Skin epidermis (tissue), 12 donors: Measurements from ENCODE around the gene ST6GALNAC6.
"Not testable (repeated sequence)": the region's sequence is repeated elsewhere in the genome, so short reads cannot be mapped to it uniquely, and the experiment has no call there.

Experiments used
- H3K27ac ChIP-seq, 21 experiments: fragments of 200-600 bp; sonication (generic) in 11 of 21; one replicate each; pipeline ENCODE4 v1.5.0; 2020; ENCODE audit warnings: mild to moderate bottlenecking in 3 of 21, inconsistent platforms in 2 of 21, moderate library complexity in 2 of 21
- H3K4me3 ChIP-seq, 7 experiments: fragments of 200-600 bp; sonication (generic) in 2 of 7; one replicate each; pipeline ENCODE4 v1.5.0; 2020; ENCODE audit warnings: inconsistent platforms in 2 of 7, mild to moderate bottlenecking in 2 of 7, moderate library complexity in 1 of 7

The ST6GALNAC6 gene

DNA sequence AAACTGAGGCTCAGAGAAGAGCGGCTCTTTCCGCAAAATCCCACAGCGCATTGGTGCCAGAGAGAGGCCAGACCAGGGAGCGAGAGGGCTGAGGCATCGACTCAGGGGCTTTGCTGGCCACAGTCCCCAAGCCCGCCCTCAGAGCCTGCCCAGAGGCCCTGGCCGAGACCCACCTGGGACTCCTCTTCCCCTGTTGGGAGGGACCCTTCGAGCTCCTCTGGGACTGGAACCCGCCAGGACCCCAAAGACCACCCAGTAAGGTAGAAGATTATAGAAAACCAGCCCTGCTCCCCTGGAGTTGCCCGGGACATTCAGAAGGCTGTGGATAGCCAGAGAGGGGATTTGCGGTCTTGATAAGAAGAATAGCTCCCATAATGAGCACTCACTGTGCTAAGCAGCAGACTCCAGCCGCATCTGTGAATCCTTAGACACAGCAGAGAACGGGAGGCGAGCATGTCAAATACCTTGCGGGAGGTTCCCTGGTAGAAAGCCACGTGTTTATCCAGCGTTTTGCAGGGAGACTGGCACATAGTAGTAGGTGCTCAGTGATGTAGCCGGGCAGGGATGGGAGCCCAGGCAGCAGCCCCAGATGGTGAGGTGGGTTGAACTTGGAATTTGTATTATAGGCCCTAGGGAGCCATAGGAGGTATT lies 21.3 kb downstream of the ST6GALNAC6 start:
- Histone ChIP-seq H3K27ac (peak overlapping the region in 17 of 21 experiments; percentile 41 to 90 (median 82)), H3K4me3 (peak overlapping the region; percentile 34 to 60 (median 42))

DNA sequence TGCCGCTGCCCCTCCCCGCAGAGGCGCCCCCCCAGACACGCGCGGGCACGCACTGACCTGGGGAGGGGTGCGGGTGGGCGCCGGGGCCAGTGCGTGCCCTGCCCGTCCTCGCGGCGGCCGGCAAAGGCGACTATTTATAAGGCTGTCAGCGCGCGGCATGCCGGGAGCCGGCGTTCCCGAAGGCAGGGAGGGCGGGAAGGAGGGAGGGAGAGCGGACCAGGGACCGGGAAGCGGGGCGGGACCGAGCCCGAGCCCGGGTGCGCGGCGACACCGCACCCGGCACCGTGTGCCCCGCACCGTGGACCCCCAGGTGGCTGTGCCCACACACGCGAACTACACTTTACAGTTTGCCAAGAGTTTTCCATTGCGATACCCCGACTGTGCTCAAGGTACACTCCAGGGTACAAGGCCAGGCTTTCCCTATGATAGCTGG lies 21.8 kb downstream of the ST6GALNAC6 start, which contains the start of gene AK1:
AK1 (minus strand) TSS at position 110 of the 433 bp plus-strand sequence. CDS start 3,058 bp downstream, outside the sequence.
- H3K4me3 ChIP-seq: peak within 1 kb of the TSS; percentile 34 to 60 (median 42)
- peak within 1 kb of the TSS in 20 of 21 experiments; percentile 41 to 90 (median 81) for H3K27ac ChIP-seq

DNA sequence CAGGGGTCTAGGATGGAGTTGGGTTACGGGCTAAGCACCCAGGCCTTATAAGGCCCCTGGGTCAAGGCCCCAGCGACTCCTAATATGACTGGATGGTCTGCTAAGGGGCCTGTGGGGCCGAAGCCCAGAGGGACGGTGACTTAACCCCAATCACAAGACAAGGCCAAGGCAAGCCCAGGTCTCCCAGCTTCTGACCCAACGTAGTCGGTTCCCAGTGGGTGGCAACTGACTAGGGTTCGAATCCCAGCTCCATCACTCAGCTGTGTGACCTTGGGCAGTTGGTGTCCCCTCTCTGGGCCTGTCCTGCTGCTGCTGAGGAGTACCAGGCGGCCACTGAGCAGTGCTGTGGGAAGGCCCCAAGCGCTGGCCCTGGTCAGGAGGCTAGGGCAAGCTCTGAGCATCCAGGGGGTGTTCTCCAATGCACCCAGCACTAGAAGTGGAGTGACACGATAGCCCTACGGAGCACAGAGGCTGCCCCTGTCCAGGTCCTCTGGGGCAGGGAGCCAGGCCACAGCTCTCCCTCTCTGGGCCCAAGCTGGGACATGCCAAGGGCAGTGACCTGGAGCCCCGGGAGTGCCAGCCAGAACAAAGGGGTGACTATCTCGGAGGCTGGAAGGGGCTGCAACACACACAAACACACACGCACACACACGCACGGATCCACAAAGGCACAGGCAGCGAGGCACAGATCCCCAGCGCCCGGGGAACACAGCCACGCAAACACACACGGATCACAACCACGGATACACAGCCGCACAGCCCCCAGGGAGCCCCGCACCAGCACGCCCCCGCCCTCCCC lies 22.4 kb downstream of the ST6GALNAC6 start:
- H3K4me3 ChIP-seq: peak overlapping the region; percentile 34 to 60 (median 42)
- peak overlapping the region in 20 of 21 experiments; percentile 41 to 90 (median 81) for H3K27ac ChIP-seq

DNA sequence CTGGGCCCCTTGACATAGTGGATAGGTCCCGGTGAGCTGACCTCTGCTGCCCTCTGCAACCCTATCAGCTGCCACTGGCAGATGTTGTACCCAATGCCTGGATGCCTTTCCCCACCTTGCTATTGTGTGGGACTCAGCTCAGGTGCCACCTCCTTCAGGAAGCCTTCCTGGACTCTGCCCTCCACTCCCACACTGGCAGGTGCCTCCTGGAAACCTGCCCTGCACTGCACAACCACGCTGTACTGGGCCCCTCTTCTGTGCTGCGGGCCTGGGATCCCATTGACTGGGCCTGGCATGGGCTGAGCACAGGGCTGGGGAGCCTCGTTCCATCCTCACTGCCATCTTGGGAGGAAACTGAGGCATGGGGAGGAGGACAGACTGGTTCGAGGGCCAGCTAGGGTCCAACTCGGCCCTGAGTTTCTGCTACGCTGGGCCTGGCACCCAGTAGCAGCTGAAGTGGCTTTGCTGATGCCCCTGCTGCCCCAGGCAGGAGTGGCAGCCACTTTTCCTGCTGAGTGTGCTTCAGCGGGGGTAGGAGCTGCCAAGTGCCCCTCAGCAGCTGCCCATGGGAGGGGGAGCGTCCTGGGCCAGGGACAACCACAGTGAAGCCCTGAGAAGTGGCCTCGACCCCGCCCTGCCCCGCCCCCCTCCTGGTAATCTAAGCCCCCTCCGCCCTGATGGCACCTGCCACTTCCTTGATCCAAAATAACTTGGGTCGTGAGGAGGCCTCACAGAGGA lies 23.2 kb downstream of the ST6GALNAC6 start:
- peak overlapping the region in 7 of 21 experiments; percentile 14 to 90 (median 80) for H3K27ac ChIP-seq
- peak overlapping the region in 1 of 7 experiments; percentile 42 for H3K4me3 ChIP-seq

DNA sequence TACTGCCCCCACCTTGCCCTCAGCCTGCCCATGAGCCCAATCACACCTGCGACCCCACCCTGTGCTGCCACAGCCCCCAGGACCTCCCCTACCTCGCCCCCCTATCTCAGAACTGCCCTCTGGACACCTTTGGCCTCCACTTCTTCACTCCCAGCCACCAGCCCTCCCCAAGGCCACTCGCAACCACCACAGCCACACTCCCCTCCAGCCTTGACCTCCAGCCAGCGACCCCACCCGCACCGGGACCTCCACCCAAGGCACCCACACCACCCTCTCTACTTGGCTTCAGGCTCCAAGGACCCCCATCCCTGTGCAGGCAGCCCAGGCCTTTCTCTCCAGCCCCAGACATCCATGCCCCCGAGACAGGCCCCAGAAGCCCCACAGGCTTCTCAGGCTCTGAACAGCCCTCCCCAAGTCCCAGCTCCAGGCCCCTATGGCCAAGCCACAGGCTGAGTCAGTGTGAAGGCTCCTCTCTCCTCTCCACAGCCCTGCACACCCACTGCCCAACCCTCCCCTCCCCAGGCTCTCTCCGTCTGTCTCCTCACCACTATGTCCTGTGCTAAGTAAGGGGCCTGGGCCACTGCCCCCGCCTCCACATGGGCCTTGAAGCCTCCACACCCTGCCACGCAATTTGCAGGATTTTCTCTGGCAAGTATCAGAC lies 24.0 kb downstream of the ST6GALNAC6 start:
- Histone ChIP-seq H3K27ac (peak overlapping the region in 11 of 21 experiments; percentile 14 to 90 (median 52)), H3K4me3 (no peak overlapping the region)

DNA sequence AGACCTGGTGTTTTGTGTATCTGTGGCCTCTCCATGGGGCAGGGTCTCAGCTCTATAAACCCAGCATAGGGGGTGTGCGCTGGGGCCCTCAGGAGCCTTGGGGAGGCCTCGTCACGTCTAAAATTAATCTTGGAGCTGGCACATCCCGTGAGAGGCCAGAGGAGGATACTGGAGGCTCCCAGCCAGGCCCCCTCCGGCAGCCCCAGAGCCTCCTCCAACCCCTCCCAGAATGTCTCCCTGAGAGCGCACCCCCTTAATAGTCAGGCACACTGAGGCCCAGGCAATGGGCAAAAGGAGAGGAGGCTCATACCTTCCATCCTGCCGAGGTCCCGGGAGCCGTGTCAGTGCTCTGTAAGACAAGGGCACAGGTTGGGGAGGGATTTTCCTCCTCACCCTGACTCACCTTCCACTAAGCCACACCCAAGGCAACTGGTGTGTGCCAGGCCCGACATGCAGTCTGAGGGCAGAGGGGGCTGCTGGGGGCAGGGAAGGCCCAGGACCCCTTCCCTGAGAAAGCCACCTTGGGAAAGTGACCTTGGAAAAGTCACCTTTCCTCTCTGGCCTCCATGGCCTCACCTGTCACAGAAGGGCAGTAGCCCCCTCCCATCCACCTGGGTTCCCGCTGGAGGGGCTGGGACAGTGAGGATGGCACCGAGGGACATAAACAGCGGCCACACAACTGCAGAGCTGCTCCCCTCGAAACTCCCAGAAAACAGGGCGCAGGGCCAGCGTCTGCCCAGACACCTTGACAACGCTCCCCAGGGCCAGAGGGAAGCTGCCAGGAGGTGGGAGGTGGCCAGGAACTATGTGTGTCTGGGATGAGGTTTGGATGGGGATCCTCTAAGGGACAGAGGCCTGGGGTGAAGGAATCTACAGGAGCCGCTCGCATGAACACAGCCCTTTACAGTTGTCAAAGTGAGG lies 24.8 kb downstream of the ST6GALNAC6 start:
- Histone ChIP-seq H3K27ac (peak overlapping the region in 9 of 21 experiments; percentile 41 to 82 (median 56)), H3K4me3 (no peak overlapping the region)

DNA sequence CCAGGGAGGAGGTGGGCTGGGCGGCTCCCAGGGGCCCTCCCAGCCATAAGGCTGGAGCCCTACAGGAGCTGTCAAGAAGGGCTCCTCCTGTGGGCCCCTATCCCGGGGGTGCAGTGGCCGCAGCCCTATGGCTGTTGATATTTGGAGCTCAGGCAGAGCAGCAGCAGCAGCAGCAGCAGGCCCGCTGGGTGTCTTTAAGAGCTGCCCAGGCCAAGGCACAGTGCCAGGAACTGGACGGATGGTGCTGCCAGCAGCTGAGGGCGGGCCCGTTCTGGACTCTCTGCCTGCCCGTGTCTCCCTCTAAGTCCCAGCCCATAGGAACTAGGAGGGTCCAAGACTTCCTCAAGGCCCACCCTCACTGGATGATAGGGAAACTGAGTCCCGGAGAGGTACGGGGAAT lies 25.5 kb downstream of the ST6GALNAC6 start:
- H3K27ac ChIP-seq: peak overlapping the region in 8 of 21 experiments; percentile 28 to 73 (median 52)
- no peak overlapping the region for H3K4me3 ChIP-seq

DNA sequence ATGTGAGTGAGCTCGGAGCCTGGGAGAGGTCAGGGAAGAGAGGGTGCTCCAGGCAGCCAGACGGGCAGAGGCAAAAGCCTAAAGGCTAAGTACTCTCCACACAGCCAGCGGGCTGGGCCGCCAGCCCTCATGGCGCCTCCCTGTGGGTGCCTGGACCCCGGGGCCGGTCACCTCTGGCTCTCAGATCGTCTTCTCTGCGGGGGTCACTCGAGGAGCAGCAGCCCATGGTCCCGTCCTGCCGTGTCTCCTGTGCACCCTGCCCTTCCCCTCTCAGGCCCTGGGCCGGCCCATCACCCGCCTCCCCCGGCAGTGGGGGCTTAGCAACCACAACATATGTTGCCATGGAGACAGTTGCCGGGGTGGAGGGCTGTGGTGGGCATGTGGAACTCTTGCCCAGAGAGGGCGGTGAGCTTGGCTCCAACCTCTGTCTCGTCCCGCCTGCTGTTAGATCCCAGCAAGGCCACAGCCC lies 26.1 kb downstream of the ST6GALNAC6 start:
- peak overlapping the region in 5 of 21 experiments; percentile 4 to 73 (median 46) for H3K27ac ChIP-seq

DNA sequence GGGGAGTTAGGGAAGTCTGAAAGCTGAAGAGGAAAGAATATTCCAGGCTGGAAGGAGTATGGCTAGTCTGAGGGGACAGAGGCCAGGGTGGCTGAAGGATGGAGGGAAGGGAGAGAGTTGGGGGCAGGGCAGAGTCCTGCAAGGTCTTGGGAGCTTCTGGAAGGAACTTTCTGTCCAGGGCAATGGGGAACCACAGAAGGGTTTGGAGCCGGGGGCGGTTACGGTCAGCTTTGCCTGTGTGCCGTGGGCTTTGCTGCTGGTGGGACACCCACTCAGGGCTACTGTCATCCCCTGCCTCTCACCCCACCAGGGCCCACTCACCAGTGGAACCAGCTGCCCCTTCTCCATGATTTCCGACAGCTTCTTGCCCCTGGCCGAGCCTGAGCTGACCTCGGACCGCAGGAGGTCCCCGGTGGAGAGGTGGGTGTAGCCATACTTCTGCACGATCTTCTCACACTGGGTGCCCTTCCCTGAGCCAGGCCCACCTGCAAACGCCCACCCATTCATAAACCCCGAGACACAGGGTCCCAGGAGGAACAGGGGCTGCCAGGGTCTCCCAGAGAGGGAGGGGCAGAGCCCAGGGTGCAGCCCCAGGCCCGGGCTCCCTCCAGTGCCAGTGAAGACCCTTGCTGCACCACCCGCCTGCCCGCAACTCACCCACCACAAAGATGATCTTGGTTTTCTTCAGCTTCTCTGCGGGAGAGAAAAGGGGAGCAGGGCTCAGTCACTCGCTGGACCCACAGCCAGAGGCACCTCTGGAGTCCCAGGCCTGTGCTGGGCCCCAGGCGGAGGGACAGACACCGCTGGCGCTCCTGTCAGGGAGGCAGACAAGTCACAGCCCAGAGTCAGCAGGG lies 26.8 kb downstream of the ST6GALNAC6 start:
- Histone ChIP-seq H3K27ac (peak overlapping the region in 1 of 21 experiments; percentile 4), H3K4me3 (no peak overlapping the region)

More for the DNA sequence above, 26.1 kb downstream of the ST6GALNAC6 start:
- no peak overlapping the region for H3K4me3 ChIP-seq

DNA sequence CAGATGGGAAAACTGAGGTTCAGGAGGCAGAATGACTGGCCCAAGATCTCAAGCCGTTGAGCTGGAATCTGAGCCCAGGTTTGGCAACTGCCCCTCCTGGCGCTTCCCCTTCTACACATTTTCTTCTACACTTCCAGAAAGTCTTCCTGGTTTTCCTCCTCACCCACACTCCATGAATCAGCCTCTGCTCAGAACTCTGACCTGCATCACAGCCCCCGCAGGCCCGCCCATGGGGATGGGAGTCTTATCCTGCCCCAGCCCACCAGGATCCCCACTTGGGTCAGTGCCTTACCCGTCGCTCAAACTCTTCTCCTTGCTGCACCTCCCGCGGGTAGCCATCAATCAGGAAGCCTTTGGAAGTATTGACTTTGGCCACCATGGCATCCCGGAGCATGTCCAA lies 27.9 kb downstream of the ST6GALNAC6 start:
- Histone ChIP-seq H3K27ac (no peak overlapping the region), H3K4me3 (no peak overlapping the region)

DNA sequence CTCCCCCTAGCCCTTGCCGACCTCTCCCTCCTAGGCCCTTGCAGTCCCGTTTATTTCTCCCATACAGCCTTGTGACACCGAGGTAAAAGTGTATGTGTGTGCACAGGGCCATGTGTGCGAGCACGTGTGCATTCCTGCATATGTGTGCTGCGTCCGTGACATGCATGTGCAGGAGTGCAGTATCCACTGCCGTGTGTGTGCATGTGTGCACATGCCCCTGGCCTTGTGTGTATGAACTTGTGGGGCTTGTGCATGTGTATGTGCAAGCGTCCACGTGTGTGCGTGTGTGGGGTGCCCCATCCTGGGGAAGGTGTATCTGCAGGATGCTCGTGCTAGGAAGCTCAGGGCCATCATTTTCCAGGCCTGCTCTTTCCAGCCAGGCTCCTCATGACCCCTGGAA lies 28.5 kb downstream of the ST6GALNAC6 start:
- H3K27ac ChIP-seq: no peak overlapping the region
- no peak overlapping the region for H3K4me3 ChIP-seq

DNA sequence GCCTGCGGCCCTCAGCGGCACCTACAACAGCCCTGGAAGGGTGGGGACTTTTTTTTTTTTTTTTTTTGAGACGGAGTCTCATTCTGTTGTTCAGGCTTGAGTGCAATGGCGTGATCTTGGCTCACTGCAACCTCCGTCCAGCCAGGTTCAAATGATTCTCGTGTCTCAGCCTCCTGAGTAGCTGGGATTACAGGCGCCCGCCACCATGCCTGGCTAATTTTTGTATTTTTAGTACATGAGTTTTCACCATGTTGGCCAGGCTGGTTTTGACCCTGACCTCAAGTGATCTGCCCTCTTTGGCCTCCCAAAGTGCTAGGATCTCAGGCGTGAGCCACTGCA lies 29.3 kb downstream of the ST6GALNAC6 start:
- H3K4me3 ChIP-seq, H3K27ac ChIP-seq: not testable (repeated sequence)

DNA sequence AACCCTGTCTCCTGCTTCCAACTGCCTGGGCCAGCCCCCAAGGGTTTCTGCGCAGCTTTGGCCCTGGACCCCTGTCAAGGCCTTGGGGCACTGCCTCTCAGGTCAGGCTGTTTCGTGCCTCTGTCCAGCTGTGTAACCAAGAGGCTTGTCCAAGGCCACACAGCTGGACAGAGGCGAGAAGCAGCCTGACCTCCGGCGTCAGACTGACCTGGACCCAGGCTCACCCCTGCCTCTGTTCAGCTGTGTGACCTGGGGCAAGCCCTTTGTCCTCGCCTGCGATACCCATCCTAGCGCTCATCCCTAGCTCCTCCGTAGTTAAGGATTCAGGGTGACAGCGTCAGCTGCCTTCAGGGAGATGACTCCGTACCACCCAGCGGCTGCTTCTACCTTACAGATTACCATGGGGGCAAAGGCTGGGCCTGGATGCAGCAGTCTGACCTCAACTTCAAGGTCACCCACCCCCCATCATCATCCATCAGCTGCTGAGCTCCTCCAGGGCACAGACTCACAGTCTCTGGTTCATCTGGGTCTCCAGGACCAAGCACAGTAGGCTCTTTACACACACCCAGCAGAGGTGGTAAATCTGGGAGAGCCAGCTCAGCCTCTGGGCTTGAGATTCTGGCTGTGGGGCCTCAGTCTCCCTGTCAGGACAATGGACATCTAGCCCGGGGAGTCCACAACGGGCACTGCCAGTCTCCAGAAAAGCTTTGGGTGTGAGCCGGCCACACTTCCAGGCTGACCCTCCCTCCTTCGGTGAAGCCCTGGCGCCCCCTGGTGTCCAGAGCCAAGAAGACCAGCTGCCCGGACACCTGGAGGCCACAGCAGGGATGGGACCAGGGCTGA lies 29.9 kb downstream of the ST6GALNAC6 start:
- no peak overlapping the region for H3K4me3 ChIP-seq
- peak overlapping the region in 4 of 21 experiments; percentile 7 to 33 (median 26) for H3K27ac ChIP-seq

DNA sequence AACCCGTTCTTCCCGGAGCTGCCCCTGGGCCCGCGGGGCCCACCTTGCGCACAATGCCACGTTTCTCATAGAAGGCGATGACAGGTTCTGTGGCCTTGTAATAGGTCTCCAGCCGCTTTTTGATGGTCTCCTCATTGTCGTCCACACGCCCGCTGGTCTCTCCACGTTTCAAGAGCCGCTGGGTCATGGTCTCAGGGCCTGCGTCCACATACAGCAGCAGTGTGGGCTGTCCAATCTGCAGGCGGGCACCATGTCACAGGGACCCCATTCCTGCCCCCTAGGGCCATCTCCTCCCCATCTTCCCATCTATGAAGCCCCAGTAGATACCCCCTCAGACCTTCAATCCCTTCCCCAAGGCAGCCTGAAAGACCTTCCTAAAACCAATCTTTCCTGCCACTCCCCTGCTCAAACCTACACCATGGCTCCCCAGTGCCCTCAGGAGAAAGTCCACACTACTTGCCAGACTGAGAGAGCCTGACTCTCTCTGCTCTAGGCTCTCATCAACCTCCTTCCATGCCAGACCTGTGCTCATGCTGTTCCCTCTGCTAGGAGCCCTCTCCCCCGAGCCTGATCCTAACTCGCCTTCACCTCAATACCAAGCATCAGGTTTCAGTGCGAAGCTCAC lies 31.0 kb downstream of the ST6GALNAC6 start:
- Histone ChIP-seq H3K4me3 (no peak overlapping the region), H3K27ac (peak overlapping the region in 3 of 21 experiments; percentile 8 to 82 (median 30))

DNA sequence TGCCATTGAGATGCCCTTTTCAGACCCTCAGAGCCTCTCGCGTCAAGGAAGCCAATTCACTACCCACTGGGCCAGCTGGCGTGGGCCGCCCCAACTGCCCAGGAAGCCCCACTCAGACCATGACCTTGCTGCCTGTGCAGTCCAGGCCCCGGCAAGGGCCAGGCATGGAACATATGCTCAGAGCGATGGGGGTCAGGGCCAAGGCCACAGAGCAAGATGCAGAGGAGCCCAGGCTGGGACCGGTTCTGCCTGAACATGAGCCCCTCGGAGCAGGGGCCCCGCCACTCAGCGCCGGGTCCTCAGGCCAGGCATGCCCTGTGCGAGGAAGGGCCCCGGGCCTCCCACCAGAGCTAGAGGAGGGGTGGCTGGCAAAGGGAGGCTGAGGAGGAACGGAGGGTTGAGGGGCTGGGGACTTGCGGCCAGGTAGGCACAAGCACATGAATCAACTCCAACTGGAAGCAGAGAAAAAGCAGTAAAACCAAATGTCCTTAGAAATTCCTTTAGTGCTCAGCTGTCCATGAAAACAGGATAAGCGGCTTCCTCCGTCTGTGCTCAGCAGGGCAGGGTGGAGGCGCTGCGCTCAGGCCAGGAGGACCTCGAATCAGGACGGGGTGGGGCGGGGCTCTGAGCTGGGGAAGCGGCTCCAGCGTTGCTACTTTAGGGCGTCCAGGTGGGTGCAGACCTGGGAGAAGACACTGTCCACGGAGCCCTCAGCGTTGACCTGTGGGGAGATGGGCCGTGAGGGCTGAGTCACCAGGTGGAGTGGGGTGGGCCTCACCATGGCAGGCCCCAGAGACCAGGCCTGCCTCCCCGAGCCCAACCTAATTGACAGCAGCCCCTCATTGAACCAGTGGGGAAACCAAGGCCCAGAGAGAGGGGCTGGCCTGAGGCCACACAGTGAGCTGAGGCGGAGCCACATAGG lies 31.8 kb downstream of the ST6GALNAC6 start:
- Histone ChIP-seq H3K27ac (peak overlapping the region in 6 of 21 experiments; percentile 8 to 82 (median 34)), H3K4me3 (no peak overlapping the region)
